Chondrocyte (in vitro differentiated cells): ENCODE results near the gene TRIM9. TPM values are rescaled to one million over a fixed set of nuclear protein-coding genes. Genes with fewer than 3 reads are reported as not detected.

ENCODE experiments used
- DNase-seq: peaks from one replicate; pipeline ENCODE4 v3.0.0; 2021; ENCODE audit warnings: mixed read lengths, low spot score
- H3K27ac Mint-ChIP-seq: one replicate; pipeline ENCODE4 v1.8.0; 2021; ENCODE audit warnings: mild to moderate bottlenecking, moderate library complexity, mixed read lengths; ENCODE audit not compliant: unreplicated experiment
- H3K27me3 Mint-ChIP-seq: 2 replicates; pipeline ENCODE4 v1.8.0; 2021; ENCODE audit warnings: low read depth, mixed read lengths
- H3K36me3 Mint-ChIP-seq: 2 replicates; pipeline ENCODE4 v1.8.0; 2021; ENCODE audit warnings: low read depth, mixed read lengths
- H3K4me1 Mint-ChIP-seq: 2 replicates; pipeline ENCODE4 v1.8.0; 2021; ENCODE audit warnings: low read depth, mild to moderate bottlenecking, mixed read lengths
- H3K4me3 Mint-ChIP-seq: one replicate; pipeline ENCODE4 v1.8.0; 2021; ENCODE audit warnings: mild to moderate bottlenecking, moderate library complexity, mixed read lengths; ENCODE audit not compliant: unreplicated experiment
- H3K9me3 Mint-ChIP-seq: 2 replicates; pipeline ENCODE4 v1.8.0; 2021; ENCODE audit warnings: low read depth, mixed read lengths
- CTCF ChIP-seq: fragments of 200-600 bp; sonication (generic); IDR thresholded peaks from 2 replicates; pipeline ENCODE4 v1.5.0; 2021; ENCODE audit warnings: antibody characterized with exemption, mild to moderate bottlenecking, moderate library complexity
- total RNA-seq: library from RNA; stranded (reverse); gene quantifications from 3 replicates; pipeline ENCODE4 v1.2.1, GENCODE V29; 2021

TRIM9 gene
- total RNA-seq, 1 donor from 2014 or later, result 15.5 TPM

GRCh38 chr14:51022769-51023168 is 72.1 kb downstream of the TRIM9 start:
- Mint-ChIP-seq H3K27me3 (no peaks in the 10 kb centered on the region), H3K36me3 (peaks cover 3% of the 10 kb centered on the region), H3K4me3 (no peak overlapping the region), H3K27ac (peak overlapping the region; percentile 68), H3K4me1 (peaks cover 75% of the 10 kb centered on the region), H3K9me3 (no peaks in the 10 kb centered on the region)
- DNase-seq, result no peak
- no peak for TF ChIP-seq CTCF

DNA sequence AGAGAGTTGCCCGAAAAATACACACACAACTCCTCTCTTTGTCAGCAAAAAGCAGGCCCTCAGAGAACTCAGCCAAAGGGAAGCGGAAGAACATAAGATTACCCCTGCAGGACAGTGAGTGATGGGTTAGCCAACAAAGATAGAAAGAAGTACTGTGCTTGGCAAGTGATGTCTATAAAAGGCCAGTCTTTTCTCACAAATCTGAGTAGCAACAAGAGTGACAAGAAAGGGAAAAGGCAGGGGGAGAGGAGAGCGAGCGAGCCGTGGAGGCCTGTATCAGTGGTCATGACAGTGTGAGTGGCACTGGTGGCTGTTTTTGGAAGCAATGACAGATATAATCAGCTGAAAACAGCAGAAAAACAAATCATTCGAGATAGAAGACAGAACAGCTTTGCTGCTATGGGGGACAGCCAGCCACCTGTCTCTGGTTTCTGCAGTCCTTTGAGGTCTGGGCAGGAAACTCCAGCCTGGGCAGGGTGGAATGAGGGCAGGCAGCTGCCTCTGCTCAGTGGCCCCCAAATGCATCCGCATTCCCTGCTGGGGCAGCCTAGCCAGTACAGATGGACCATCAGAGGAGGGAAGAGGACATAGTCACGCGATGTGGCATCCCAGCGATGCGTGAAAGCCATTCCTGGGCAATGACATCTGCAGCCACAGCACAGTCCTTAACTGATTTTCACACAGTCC is 74.7 kb downstream of the TRIM9 start:
- Mint-ChIP-seq H3K4me1 (peaks cover 64% of the 10 kb centered on the region), H3K27ac (peak overlapping the region; percentile 91), H3K27me3 (no peaks in the 10 kb centered on the region), H3K9me3 (no peaks in the 10 kb centered on the region), H3K36me3 (peaks cover 3% of the 10 kb centered on the region), H3K4me3 (no peak overlapping the region)
- TF ChIP-seq CTCF, result no peak
- DNase-seq, result no peak

- TF ChIP-seq CTCF, result no peak
- H3K4me3 Mint-ChIP-seq, result no peak overlapping the region
- H3K36me3 Mint-ChIP-seq, result peaks cover 1% of the 10 kb centered on the region
- DNase-seq, result no peak
- H3K4me1 Mint-ChIP-seq, result peaks cover 66% of the 10 kb centered on the region
- peak overlapping the region; percentile 91 for H3K27ac Mint-ChIP-seq
- H3K9me3 Mint-ChIP-seq, result no peaks in the 10 kb centered on the region
- no peaks in the 10 kb centered on the region for H3K27me3 Mint-ChIP-seq
Measured at GRCh38 chr14:51019089-51019488, 75.8 kb downstream of the TRIM9 start.

GRCh38 chr14:51018521-51018920 is 76.4 kb downstream of the TRIM9 start:
- Mint-ChIP-seq H3K4me3 (no peak overlapping the region), H3K36me3 (peaks cover 1% of the 10 kb centered on the region), H3K9me3 (no peaks in the 10 kb centered on the region), H3K27ac (no peak overlapping the region), H3K4me1 (peaks cover 61% of the 10 kb centered on the region), H3K27me3 (no peaks in the 10 kb centered on the region)
- no peak for TF ChIP-seq CTCF
- DNase-seq, result no peak

GRCh38 chr14:51014625-51015024 is 80.3 kb downstream of the TRIM9 start:
- Mint-ChIP-seq H3K36me3 (peaks cover 4% of the 10 kb centered on the region), H3K4me3 (no peak overlapping the region), H3K27ac (peak overlapping the region; percentile 54), H3K27me3 (no peaks in the 10 kb centered on the region), H3K9me3 (no peaks in the 10 kb centered on the region), H3K4me1 (peaks cover 29% of the 10 kb centered on the region)
- DNase-seq, result no peak
- no peak for TF ChIP-seq CTCF
